Subcutaneous adipose tissue (tissue), 4 donors: Measurements from ENCODE around the gene PCBP4. TPM values are rescaled to one million over a fixed set of nuclear protein-coding genes. Genes with fewer than 3 reads are reported as not detected.

Experiments
- CTCF ChIP-seq: fragments of 450-650 bp; IDR thresholded peaks from one replicate; pipeline ENCODE4 v1.5.1; 2016; ENCODE audit warnings: low read depth, mild to moderate bottlenecking, control low read depth, antibody characterized with exemption, moderate library complexity
- total RNA-seq, 4 donors: library from RNA; depleted of rRNA; stranded (reverse); fragments of >200 nt; gene quantifications; one replicate each; pipeline ENCODE4 v1.1.0, GENCODE V29; 2016

Gene PCBP4
- total RNA-seq, 4 donors from 2014 or later, result 10.8 to 39.9 (median 19.0) TPM

GRCh38 chr3:51937611-51938450 lies 29.4 kb downstream of the PCBP4 start:
- no peak for TF ChIP-seq CTCF

- TF ChIP-seq CTCF, result no peak
These were observed 30.2 kb downstream of the PCBP4 start for GRCh38 chr3:51937014-51937413.

GRCh38 chr3:51935886-51936755 lies 31.1 kb downstream of the PCBP4 start:
- no peak for TF ChIP-seq CTCF

- TF ChIP-seq CTCF, result no peak
These were observed 32.0 kb downstream of the PCBP4 start for GRCh38 chr3:51934991-51935885.

- no peak for TF ChIP-seq CTCF
These were observed 33.0 kb downstream of the PCBP4 start for GRCh38 chr3:51934139-51934850.

- TF ChIP-seq CTCF, result no peak
These were observed 33.6 kb downstream of the PCBP4 start for GRCh38 chr3:51933471-51934138.
